NCI-H446 (cell line): Measurements from ENCODE around the gene CIT.

ENCODE experiments used
- DNase-seq, 2 experiments: peaks; one replicate each; lab custom pipeline; 2025; lab: John Stamatoyannopoulos, UW

Gene CIT

GRCh38 chr12:119645535-119646059, 231.5 kb downstream of the CIT start:
- DNase-seq, result no peak

- no peak for DNase-seq
Measured at GRCh38 chr12:119644930-119645329, 232.2 kb downstream of the CIT start.

- DNase-seq, result no peak
Measured at GRCh38 chr12:119642986-119643385, 234.1 kb downstream of the CIT start.
